Left hindlimb (tissue), 1 donor: ENCODE data around the gene ZNF217.
"Not testable (repeated sequence)": the region's sequence is repeated elsewhere in the genome, so short reads cannot be mapped to it uniquely, and the experiment has no call there.

Experiments
- DNase-seq: peaks from one replicate; pipeline ENCODE4 v3.0.0-alpha.2; 2018

Gene ZNF217

DNA sequence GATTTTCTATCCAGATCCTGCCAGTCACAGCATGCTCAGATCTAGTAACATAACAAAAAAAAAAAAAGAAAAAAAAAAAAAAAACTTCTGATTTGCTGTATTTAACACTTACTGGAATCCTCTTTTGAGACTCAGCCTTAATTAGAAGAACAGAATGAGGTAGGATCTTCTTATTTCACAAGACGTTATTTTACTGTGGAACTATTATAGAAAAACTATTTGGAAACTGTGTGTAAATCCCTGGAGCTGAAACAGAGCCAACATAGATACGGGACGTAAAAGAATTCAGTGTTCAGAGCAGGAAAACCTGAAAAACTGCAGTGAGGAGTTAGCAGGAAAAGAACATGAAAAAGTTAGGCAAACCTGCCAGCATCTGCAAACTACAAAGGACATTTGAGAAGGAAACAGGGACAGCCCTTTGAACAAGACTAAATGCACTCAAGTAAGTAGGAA is 3.4 kb upstream of the ZNF217 start:
- DNase-seq, result no peak

DNA sequence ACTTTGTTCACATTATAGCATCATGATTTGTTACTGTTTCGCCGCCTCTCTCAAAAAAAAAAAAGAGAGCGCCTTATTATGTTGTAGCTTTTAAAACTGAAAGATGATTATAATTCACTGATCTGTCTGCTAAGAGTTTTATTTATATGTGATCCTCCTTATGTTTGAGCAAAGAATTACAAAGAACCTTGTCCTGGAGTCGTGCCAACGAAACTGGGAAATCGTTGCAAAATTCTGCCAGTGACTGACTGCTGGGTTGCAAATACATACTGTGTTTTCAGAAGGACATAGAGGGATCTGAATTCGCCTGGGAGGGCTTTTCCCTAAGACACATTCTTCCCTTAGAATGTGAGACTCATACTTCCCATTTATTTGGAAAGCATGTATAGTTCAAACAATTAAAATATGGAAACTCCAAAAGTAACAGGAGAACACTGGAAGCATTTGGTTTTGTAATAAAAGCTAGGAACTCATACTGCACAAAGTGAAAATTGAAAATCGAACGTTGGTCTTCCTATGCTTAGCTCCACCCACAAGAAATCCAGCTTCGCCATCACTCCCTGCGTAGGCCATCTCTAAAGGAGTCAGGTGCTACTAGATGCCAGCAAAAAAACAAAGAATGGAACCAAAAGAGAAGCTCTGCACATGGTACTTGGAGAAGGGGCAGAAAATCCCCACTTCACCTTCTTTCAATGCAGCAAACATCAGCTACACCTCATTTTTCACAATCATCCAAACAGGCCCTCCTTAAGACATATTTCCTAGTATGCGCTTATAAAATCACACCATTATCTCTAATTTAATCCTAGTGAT is 2.8 kb upstream of the ZNF217 start:
- not testable (repeated sequence) for DNase-seq

DNA sequence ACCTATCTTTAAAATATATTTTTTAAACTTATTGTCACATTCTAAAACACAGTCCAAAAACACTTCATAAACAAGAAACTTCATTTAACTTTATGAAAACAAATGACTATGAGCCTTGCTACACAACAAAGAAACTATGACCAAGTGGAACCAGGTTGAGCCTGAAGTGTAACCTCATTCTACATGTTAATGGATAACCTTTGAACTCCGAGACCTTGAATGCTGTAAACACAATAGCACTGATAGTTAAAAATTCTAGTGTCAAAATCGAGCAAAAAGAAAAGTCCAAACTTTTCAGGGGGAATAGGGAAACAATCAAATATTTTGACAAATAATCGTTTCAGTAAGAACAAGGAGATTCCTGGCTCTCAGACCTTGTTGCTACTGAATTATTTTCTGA is 2.1 kb upstream of the ZNF217 start:
- not testable (repeated sequence) for DNase-seq

DNA sequence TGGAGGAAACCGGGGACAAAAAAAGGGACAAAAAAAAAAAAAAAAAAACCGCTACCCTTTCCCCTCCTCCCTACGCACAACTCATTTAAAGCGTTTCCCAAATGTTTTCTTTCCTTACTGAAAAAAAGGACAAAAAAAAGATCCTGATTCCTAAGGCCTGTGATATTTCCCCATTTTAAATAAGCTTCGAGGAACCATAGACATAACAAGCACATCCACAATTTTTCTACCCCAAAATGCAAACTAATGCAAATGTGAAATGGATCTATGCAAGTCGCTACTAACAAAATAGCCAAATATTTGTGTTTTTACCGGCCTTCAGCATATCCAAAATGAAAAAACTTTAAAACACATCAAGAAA is 1.4 kb upstream of the ZNF217 start:
- DNase-seq, result no peak

DNA sequence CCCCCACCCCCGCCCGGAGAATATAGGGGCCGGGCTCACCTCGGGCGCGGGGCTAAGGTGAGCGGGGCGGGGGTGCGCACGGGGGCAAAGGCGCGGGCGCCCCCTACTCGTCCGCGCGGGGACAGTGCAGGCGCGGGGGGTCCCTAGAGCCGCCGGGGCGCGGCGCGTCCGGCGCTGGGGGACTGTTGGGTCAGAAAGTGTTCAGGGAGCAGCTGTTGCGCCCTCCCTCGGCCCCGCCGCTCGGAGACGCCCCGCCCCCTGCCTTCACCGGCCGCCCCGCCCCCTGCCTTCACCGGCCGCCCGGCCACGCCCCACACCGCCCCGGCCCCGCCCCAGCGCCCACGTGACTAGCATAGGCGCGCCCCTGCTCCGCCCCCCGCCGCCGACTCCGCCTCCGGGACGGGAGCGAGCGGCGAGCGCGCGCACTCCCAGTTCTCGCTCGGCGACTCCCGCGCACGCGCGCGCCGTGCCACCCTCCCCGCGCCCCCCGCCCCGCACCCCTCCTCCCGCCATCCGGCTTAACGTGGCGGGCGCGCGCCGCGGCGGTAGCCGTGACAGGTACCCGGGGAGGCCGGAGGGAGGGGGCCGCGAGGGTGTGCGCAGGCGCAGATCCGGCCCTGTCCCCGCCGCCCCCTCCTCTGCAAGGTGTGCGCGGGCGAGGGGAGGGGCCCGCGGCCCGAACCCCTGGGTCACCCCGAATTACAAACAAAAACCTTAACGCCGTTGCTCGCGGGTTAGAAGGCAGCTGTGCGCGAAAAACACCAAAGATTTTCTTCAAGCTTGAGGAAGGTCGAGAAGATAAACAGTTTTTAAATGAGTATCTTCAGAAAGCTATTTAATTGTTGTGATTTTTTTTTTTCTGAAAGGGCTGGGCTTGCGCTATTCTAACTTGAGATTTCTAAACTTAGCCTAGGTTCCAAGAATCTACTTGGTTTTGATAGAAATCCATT is 704 bp upstream of the ZNF217 start:
- peak; percentile 97 for DNase-seq

DNA sequence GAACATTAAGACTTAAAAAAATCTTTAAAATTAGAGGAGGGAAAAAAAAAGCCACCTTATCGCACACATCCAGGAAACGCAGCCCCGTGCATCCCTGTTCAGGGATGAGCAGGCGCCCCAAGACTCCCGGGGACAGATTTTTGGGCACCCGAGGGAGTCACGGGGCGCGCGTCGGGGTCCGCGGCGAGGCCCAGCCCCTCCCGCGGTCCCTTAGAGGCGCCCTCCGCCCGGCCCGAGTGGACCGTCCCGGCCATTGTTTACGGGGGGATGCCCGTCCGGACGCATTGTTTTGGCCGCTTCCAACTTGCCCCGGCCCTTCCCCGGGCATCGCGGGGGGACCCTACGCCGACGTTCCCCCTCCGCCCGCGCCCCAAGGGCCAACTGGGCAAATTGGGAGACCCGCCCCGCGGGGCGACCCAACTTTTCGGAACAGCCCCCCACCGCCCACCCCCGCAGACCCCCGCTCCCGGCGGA is 610 bp downstream of the ZNF217 start:
- DNase-seq, result peak; percentile 54

DNA sequence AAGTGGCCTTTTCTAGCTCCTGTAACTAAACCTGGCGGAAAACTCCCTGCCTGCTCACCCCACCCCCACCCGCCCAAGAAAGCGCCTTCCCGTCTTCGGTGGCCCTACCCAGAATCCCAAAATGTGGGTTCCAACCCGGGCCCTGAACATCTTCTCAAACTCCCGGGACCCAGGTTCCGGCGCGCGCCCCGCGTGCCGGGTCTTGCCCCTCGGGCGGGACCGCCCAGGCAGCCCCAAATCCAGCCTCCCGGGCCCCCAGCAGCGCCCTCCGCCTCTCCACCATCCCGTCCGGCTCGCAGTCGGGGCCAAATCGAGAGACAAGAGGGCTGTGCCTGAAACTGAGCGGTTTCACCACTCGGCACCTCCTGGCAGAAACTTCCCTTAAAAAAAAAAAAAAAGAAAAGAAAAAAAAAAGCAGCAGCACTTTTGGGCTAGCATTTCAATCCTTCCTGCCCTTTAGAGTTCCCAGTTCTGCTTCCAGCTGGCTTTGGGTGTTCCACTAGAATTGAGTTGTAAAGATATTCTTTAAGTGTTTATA is 1.1 kb downstream of the ZNF217 start:
- peak; percentile 79 for DNase-seq

DNA sequence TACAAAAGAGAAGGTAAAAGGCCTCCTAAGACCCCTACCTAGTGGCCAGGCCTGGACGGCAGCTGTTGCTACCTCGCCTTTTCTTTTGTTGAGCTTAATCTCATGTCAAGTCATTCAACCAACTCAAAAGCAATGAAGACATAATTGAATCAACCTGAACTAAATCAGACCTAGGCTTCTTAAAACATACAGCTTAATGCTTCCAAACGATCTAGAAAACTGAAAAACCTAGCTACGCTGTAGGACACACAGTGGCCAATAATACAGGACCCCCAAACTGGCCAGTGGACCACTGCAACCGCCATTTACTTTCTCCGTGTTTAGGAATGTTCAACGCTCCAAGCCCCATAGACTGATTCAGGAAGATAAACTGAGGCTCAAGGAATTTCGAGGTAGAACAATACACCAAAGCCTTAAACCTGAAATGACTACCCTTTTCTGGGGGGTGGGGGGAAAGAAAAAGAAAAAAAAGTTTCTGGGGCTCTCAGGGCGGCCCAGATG is 1.6 kb downstream of the ZNF217 start:
- not testable (repeated sequence) for DNase-seq

DNA sequence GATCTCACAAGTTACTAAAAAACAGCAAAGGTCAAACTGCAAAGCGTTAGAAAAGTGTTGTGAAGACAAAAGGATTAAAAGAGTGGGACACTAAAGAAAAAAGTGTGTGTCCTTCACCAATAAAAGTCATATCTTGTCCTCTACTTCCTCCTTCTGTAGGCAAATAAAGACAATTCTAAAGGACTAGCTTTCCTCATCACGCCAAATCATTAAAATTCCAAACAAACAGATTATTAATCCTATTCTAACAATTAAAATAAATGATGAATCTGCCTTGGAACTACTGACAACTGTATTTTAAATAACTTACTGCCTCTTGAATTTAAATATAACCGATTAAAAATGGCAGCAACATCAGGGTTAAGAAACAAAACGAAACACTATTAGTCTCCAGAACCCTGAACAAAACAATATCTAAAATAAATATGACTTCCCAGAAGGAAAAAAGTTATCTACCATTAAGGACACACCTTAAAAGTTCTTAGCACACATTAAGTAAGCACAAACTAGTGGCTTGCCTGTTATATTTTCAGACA is 2.4 kb downstream of the ZNF217 start:
- DNase-seq, result not testable (repeated sequence)

DNA sequence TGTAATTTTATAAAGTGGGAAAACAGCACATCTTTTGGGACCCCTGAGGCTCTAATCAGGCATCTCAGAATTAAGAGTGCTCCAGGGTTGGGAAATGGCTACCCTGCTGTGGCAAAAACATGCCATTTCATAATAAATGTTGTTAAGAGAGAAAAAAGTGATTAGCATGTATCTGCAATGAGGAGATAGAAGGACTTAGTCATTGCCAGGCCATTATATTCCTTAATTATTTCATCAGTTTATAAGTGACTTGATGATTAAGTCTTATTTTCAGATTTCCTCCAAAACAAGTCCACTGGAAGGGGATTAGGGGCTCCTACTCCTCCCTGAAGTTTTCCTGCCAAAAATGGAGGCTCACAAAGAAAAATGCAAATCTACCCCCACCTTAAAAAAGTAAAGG is 3.0 kb downstream of the ZNF217 start:
- DNase-seq, result not testable (repeated sequence)

DNA sequence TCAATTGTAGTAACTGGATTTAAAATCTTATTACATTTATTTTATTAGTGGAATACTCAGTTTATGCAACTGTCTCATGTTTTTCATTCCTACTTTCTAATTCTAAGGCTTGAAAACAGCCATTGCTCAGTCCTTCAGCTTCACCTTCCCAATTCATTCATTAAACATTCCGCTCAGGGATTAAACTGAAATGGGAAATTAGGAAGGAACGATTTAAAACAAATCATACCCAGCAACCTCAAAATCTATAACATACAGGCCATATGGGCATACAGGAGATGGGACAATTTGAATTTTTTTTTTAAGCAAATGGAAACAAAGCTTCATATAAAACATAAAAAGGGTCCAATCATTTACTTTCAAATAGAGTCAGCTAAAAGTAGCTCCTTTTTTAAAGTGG is 3.5 kb downstream of the ZNF217 start:
- not testable (repeated sequence) for DNase-seq

DNA sequence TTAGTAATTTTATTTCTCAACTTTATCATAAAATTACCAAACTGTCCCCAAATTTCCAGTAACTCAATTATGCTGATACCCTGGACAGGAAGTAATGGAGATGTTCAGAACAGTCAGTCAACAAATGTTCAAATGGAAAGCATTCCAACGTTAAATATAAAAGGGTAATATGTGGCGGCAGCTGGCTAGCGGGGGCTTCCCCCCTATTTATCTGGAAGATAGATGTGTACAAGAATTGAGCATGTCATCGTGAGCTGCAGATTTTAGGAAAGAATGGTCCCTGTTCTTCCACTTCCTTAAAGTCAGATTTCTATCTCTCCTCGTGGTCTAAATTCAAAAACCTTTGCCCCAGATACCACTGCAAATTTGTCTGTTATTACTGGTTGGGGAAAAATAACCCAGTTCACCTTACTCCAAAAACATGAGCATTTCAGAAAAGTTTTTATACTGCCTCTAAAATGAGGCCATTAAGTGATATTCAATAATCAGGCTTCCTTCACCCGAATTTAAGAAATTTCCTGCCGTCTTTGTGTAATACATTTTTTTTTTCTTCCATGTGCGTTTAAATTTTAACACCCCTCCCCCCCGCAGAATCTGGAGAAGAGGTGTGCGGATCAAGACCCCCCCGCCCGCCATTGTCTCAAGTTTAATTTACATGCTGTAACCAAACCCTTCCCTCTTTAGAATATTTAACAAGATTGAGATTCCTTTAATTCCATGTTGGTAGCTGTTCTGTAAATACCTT is 4.1 kb downstream of the ZNF217 start:
- DNase-seq, result not testable (repeated sequence)

DNA sequence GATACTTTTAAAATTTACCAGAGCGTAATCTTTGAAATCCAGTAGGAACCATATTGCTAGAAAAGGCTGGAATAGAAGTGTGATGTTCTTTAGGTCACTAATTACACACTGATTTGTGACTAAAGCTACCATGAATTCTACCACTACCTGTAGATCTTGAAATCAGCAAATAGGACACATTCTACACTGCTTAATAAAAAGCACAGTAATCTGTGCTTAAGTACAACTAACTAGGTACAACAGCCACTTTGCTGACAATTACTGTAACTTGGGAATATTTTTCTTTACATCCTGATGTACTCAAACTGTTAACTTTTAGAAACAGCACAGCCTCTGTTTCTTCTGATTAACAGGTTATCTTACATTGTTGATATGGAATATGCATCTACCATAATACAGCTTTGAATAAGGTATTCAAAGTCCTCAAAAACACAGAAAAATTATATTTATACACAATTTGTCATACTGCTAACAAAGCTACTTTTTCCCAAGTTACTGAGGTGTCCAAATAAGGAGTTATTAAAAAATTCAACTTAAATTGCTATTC is 6.4 kb downstream of the ZNF217 start:
- not testable (repeated sequence) for DNase-seq

DNA sequence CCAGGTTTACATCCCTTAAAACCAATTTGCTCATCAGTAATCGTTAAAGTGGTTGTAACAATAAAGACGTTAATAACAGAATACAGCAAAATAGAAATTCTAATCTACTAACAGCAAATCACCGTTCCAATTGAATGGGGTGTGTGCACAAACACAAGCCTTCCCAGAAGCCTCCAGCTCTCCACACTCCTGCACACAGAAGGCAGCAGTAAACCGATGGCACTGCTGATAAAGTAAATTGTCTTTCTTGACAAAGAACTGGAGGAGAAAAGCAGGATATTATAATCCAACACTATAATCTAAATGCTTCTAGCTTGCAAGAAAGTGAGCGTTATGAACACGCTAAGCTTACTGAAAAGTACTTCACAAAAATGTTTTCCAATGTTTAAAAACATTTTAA is 7.0 kb downstream of the ZNF217 start:
- no peak for DNase-seq

DNA sequence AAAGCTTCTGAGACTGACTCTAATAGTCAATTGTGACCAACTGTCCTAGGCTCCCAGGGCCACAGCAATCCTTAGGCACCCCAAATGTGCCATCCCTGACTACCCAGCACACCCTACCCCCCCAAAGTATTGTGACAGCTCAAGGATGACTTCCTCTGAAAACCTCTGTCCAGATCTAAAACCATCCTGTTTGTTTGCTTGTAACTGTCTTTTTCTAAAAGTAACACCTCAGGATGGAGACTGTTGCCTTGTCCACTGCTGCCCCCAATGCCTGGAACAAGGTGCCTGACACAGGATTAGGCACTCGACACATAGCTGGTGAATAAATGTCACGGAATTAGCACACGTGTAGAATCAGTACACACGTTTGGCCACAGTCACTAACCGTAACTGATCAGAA is 7.7 kb downstream of the ZNF217 start:
- DNase-seq, result not testable (repeated sequence)

DNA sequence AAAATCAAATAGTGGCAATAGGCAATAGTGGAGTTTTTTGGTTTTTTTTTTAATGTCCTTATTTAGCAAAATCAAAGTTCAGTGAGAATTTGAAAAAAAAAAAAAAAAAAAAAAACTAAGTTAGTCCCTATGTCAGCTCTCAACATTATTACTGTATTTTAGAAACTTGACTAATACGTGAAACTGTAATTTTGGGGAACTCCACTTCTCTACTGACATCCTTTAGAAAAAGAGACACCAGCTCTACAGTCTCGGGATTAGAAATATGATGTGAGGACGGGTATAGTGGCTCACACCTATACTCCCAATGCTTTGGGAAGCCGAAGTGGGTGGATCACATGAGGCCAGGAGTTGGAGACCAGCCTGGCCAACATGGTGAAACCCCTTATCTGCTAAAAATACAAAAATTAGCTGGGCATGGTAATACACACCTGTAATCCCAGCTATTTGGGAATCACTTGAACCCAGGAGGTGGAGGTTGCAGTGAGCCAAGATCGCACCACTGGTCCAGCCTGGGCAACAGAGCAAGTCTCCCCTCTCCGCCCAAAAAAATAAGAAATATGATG is 8.6 kb downstream of the ZNF217 start:
- DNase-seq, result not testable (repeated sequence)

DNA sequence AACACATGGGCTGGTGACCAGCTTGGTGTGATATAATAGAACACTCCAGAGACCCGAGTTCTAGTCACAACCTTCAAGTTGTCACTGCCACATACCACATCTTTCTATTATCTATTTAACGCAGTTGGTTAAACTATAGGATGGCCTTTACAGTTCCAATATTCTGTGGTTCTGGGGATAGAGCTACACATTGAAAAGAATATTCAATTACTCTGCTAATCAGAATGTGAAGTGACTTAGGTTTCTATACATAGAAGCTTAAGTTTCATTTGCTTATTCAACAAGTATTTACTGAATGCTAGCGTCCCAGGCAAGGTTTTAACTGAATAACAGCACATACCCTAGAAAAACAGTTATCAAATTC is 9.1 kb downstream of the ZNF217 start:
- DNase-seq, result not testable (repeated sequence)

DNA sequence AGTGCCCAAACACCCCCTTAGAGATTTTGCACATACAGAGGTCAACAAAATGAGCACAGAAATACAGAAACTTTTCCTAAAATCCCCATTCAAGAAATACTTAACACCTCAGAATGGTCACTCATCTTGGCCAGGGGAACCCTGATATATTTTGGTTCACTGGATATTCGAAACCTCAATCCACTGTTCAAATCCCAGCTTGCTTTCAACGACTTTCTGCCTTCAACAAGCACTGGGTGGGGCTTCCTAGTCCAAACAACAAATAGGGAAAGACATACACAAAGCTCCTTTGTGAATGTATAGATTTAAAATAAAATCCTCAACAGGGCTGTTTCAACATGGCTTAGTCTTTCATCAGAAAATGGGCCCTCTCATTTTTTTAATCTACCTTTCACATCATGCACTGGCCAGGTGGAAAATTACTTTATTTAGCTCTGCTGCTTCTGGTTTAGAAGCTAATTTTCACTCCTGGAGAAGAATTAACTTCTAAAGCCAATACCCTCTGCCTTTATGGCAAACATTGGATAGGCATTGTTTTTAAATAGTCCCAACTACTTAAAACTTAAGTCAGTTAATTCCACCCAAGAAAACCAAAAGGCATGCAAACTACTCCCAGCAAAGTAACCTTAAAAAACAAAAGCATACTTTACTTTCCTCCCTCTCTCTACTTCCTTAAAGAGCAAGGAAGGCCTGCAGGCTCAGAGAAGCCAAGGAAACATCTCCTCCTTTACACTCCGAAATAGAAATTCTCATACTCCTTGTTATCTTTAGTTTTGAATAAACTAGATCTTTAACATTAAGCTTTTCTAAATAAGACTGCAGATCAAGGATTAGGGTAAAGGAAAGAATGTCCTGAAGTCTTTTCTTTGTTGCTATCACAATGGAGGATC is 9.7 kb downstream of the ZNF217 start:
- DNase-seq, result not testable (repeated sequence)

DNA sequence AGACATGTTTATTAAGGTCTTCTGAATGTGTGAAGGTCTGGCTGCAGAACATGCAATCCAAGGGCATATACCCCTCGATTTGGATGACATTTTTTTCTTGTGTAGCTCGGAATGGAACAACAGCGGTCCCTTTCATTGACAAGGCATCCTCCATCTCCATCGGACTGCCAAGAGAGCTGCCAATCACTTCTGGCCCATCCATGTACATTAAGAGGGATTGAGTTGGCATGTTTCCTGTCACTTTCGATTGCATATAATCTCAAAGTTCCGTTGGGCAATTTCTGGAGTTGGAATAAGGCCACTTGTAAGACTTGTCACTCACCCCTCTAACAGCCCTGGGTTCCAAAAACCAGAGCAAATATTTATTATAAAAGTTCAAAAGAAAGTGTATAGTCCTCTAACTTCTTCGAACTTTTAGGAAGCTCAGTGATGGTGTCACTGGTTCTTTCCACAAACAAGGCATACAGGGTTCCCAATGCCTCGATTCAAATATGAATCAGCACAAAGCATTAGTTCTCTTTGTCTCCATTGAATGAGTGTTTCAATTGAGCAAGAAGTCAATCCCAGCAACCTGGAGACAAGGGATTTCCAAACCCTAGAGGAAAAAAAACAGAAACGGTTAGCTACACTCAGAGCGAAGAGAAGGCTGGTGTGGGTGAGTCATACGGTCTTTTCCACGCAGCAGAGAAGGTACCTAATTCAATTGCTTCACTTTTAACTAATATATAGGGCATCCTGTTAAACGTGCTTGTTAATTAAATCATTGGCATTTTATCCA is 10.9 kb downstream of the ZNF217 start:
- no peak for DNase-seq

DNA sequence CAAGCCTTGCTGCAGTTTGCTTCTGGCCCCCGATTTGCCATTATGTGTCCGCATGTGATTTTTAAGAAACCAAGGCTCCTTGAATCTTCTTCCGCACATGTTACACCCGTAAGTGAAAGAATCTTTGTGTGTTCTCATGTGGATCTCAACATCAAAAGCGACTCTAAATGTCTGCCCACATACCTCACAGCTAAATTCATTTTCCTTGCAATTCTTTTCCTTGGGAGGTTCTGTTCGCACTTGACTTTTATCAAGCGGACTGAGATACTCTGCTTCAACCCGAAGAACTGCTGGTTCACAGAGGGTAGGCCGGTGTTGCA is 11.4 kb downstream of the ZNF217 start:
- DNase-seq, result no peak
